HG03066 (cell line): Measurements from ENCODE around the gene CNTLN.
"Not testable (repeated sequence)": the region's sequence is repeated elsewhere in the genome, so short reads cannot be mapped to it uniquely, and the experiment has no call there.

Experiments used
- ATAC-seq: cut with Tn5 transposase; IDR thresholded peaks from one replicate; pipeline ENCODE4 v1.9.1; 2021; ENCODE audit warnings: low read depth; ENCODE audit not compliant: unreplicated experiment

CNTLN gene

GRCh38 chr9:17134396-17135294, at the start of gene CNTLN:
CNTLN (plus strand) TSS chr9:17135040; CDS start chr9:17135066, 26 bp downstream.
- ATAC-seq, result peak; percentile 79

- no peak for ATAC-seq
These were observed 46.3 kb upstream of the CNTLN start for GRCh38 chr9:17088566-17088965.

- ATAC-seq, result no peak
These were observed 44.8 kb upstream of the CNTLN start for GRCh38 chr9:17090041-17090440.

- ATAC-seq, result no peak
These were observed 18.4 kb upstream of the CNTLN start for GRCh38 chr9:17116400-17116837.

- ATAC-seq, result no peak
These were observed 17.5 kb upstream of the CNTLN start for GRCh38 chr9:17117372-17117771.

GRCh38 chr9:17120203-17120602, 14.6 kb upstream of the CNTLN start:
- no peak for ATAC-seq

- no peak for ATAC-seq
These were observed 13.6 kb upstream of the CNTLN start for GRCh38 chr9:17121264-17121663.

- no peak for ATAC-seq
These were observed 4.5 kb upstream of the CNTLN start for GRCh38 chr9:17130291-17130690.

GRCh38 chr9:17130725-17131124, 4.1 kb upstream of the CNTLN start:
- no peak for ATAC-seq

- ATAC-seq, result no peak
These were observed 3.3 kb upstream of the CNTLN start for GRCh38 chr9:17131494-17131893.

GRCh38 chr9:17135295-17136160, 688 bp downstream of the CNTLN start:
- ATAC-seq, result peak; percentile 59

- ATAC-seq, result no peak
These were observed 2.7 kb downstream of the CNTLN start for GRCh38 chr9:17137566-17137965.

- ATAC-seq, result no peak
These were observed 3.7 kb downstream of the CNTLN start for GRCh38 chr9:17138503-17138902.

GRCh38 chr9:17140418-17140817, 5.6 kb downstream of the CNTLN start:
- no peak for ATAC-seq

- no peak for ATAC-seq
These were observed 13.5 kb downstream of the CNTLN start for GRCh38 chr9:17148324-17148723.

GRCh38 chr9:17159469-17159868, 24.6 kb downstream of the CNTLN start:
- ATAC-seq, result no peak

- ATAC-seq, result no peak
These were observed 25.5 kb downstream of the CNTLN start for GRCh38 chr9:17160327-17160726.

- no peak for ATAC-seq
These were observed 30.9 kb downstream of the CNTLN start for GRCh38 chr9:17165764-17166163.

- ATAC-seq, result no peak
These were observed 31.5 kb downstream of the CNTLN start for GRCh38 chr9:17166346-17166745.

GRCh38 chr9:17171309-17172094, 36.7 kb downstream of the CNTLN start:
- ATAC-seq, result no peak

- not testable (repeated sequence) for ATAC-seq
These were observed 42.7 kb downstream of the CNTLN start for GRCh38 chr9:17177496-17177895.
